H1 (cell line): ENCODE measurements around the gene TGFBR1. TPM values are rescaled to one million over a fixed set of nuclear protein-coding genes. Genes with fewer than 3 reads are reported as not detected.

Experiments
- CTCF ChIA-PET: fragments of 300-600 bp; sonication (Branson Sonifier 250); formaldehyde crosslinking; loops from one replicate; lab custom pipeline; 2021; ENCODE audit not compliant: partially characterized antibody; lab: Charles Lee
- POLR2A ChIA-PET: fragments of 300-600 bp; sonication (Branson Sonifier 250); formaldehyde crosslinking; loops from one replicate; lab custom pipeline; 2021; ENCODE audit warnings: inconsistent platforms; ENCODE audit not compliant: partially characterized antibody; lab: Charles Lee
- DNase-seq, 2 experiments: peaks; one replicate each; pipeline versions ENCODE4 v3.0.0 to v3.0.0-alpha.2; 2010 to 2022; ENCODE audit warnings: low spot score in 2 of 2, low read depth in 1 of 2, mixed read lengths in 1 of 2
- FAIRE-seq: peaks from 2 replicates; lab custom pipeline; 2011; peaks lifted over from hg19 to GRCh38; lab: Jason Lieb, UNC
- H2AFZ ChIP-seq: 2 replicates; pipeline ENCODE4 v1.8.1; 2012; ENCODE audit warnings: low read length, inconsistent platforms
- H2AK5ac ChIP-seq: 2 replicates; pipeline ENCODE4 v1.6.1; 2013; ENCODE audit warnings: low read depth, low read length
- H2BK120ac ChIP-seq: replicated peaks from 2 replicates; pipeline ENCODE3; 2013; ENCODE audit warnings: low read depth, low read length, inconsistent platforms
- H2BK12ac ChIP-seq: 2 replicates; pipeline ENCODE4 v1.6.1; 2013; ENCODE audit warnings: low read depth, low read length
- H2BK15ac ChIP-seq: 2 replicates; pipeline ENCODE4 v1.6.1; 2013; ENCODE audit warnings: low read length
- H2BK20ac ChIP-seq: 2 replicates; pipeline ENCODE4 v1.6.1; 2013; ENCODE audit warnings: low read length
- H2BK5ac ChIP-seq: 2 replicates; pipeline ENCODE4 v1.6.1; 2013; ENCODE audit warnings: low read depth, low read length
- H3K14ac ChIP-seq: 2 replicates; pipeline ENCODE4 v1.6.1; 2013; ENCODE audit warnings: inconsistent platforms; ENCODE audit not compliant: insufficient read length
- H3K18ac ChIP-seq: 2 replicates; pipeline ENCODE4 v1.6.1; 2013; ENCODE audit warnings: low read length; ENCODE audit errors: extremely low read depth
- H3K23ac ChIP-seq: 2 replicates; pipeline ENCODE4 v1.6.1; 2013; ENCODE audit warnings: inconsistent platforms; ENCODE audit not compliant: insufficient read length
- H3K23me2 ChIP-seq: 2 replicates; pipeline ENCODE4 v1.6.1; 2013; ENCODE audit warnings: low read depth, low read length
- H3K27ac ChIP-seq: 2 replicates; pipeline ENCODE4 v1.6.1; 2011; ENCODE audit warnings: low read depth, low read length, inconsistent platforms
- H3K27me3 ChIP-seq, 4 experiments: replicated peaks in 1 of 4; 1 replicate in 1 of 4; 2 replicates in 3 of 4; pipeline versions ENCODE4 v1.6.1 to v1.8.1; 2011 to 2013; ENCODE audit warnings: low read length in 3 of 4, mild to moderate bottlenecking in 3 of 4, inconsistent platforms in 2 of 4, mixed read lengths in 2 of 4, moderate library complexity in 1 of 4; ENCODE audit not compliant: control insufficient read depth in 3 of 4, insufficient read depth in 3 of 4; ENCODE audit errors: extremely low read depth in 1 of 4
- H3K36me3 ChIP-seq, 4 experiments: 2 replicates each; pipeline versions ENCODE4 v1.6.1 to v1.8.1; 2011 to 2013; ENCODE audit warnings: mild to moderate bottlenecking in 4 of 4, low read length in 3 of 4, moderate library complexity in 2 of 4, control low read depth in 1 of 4, inconsistent platforms in 1 of 4; ENCODE audit not compliant: insufficient read depth in 4 of 4, control insufficient read depth in 2 of 4
- H3K4ac ChIP-seq: replicated peaks from 2 replicates; pipeline ENCODE3; 2013; ENCODE audit warnings: low read length, low read depth, mixed read lengths, inconsistent platforms; ENCODE audit not compliant: insufficient read length
- H3K4me1 ChIP-seq, 4 experiments: replicated peaks in 1 of 4; 1 replicate in 1 of 4; 2 replicates in 3 of 4; pipeline versions ENCODE4 v1.6.1 to v1.8.1; 2011 to 2013; ENCODE audit warnings: low read length in 3 of 4, inconsistent platforms in 2 of 4, mixed read lengths in 1 of 4; ENCODE audit not compliant: insufficient read depth in 4 of 4, control insufficient read depth in 3 of 4
- H3K4me2 ChIP-seq, 2 experiments: 2 replicates each; pipeline versions ENCODE4 v1.6.1 to v1.8.1; 2011 to 2013; ENCODE audit warnings: low read depth in 2 of 2, low read length in 2 of 2, control low read depth in 1 of 2, inconsistent platforms in 1 of 2, mild to moderate bottlenecking in 1 of 2; ENCODE audit not compliant: insufficient read depth in 1 of 2
- H3K4me3 ChIP-seq, 4 experiments: fragments of 200-600, 300-600 bp in 1 of 4; sonication (generic), shearing (Covaris generic), sonication (Bioruptor Twin) in 1 of 4; 2 replicates each; pipeline versions ENCODE4 v1.5.1 to v1.8.1; 2011 to 2016; ENCODE audit warnings: low read length in 4 of 4, low read depth in 3 of 4, control low read depth in 2 of 4, inconsistent platforms in 2 of 4, mild to moderate bottlenecking in 2 of 4, mixed read lengths in 1 of 4, moderate library complexity in 1 of 4; ENCODE audit not compliant: insufficient read depth in 2 of 4; ENCODE audit errors: extremely low read depth in 1 of 4
- H3K56ac ChIP-seq: replicated peaks from 2 replicates; pipeline ENCODE3; 2013; ENCODE audit warnings: low read depth, mild to moderate bottlenecking, mixed read lengths, low read length, inconsistent platforms; ENCODE audit not compliant: insufficient read length
- H3K79me1 ChIP-seq: 2 replicates; pipeline ENCODE4 v1.6.1; 2013; ENCODE audit warnings: low read depth, low read length, control low read depth
- H3K79me2 ChIP-seq, 2 experiments: 2 replicates each; pipeline versions ENCODE4 v1.6.1 to v1.8.1; 2012 to 2013; ENCODE audit warnings: low read length in 2 of 2, mild to moderate bottlenecking in 2 of 2, inconsistent platforms in 1 of 2; ENCODE audit not compliant: insufficient read depth in 2 of 2, control insufficient read depth in 1 of 2
- H3K9ac ChIP-seq, 4 experiments: replicated peaks in 1 of 4; 1 replicate in 1 of 4; 2 replicates in 3 of 4; pipeline versions ENCODE4 v1.6.1 to v1.8.1; 2011 to 2013; ENCODE audit warnings: low read depth in 3 of 4, low read length in 3 of 4, control low read depth in 2 of 4, mild to moderate bottlenecking in 2 of 4, moderate library complexity in 2 of 4, inconsistent platforms in 1 of 4; ENCODE audit errors: extremely low read depth in 1 of 4
- H3K9me3 ChIP-seq, 2 experiments: 2 replicates each; pipeline versions ENCODE4 v1.6.1 to v1.8.1; 2012 to 2013; ENCODE audit warnings: mild to moderate bottlenecking in 2 of 2, moderate library complexity in 2 of 2, control low read depth in 1 of 2, inconsistent platforms in 1 of 2, low read depth in 1 of 2, low read length in 1 of 2, mixed read lengths in 1 of 2; ENCODE audit not compliant: insufficient read depth in 2 of 2
- H4K20me1 ChIP-seq, 2 experiments: replicated peaks in 1 of 2; 2 replicates each; pipeline versions ENCODE3 to v1.8.1; 2011 to 2013; ENCODE audit warnings: inconsistent platforms in 2 of 2, low read length in 2 of 2, mild to moderate bottlenecking in 1 of 2; ENCODE audit not compliant: insufficient read depth in 2 of 2, control insufficient read depth in 1 of 2
- H4K5ac ChIP-seq: 2 replicates; pipeline ENCODE4 v1.6.1; 2013; ENCODE audit warnings: low read length, low read depth, mixed read lengths, inconsistent platforms; ENCODE audit not compliant: insufficient read length
- H4K8ac ChIP-seq: 2 replicates; pipeline ENCODE4 v1.8.0; 2013; ENCODE audit warnings: mild to moderate bottlenecking, moderate library complexity, low read length, inconsistent platforms; ENCODE audit not compliant: insufficient read depth; ENCODE audit errors: extremely low read depth
- H4K91ac ChIP-seq: replicated peaks from 2 replicates; pipeline ENCODE3; 2013; ENCODE audit warnings: low read length, mixed read lengths, inconsistent platforms; ENCODE audit not compliant: insufficient read length
- CTCF ChIP-seq, 3 experiments: IDR thresholded peaks; 1 replicate in 2 of 3; 2 replicates in 1 of 3; pipeline versions ENCODE4 v1.5.1 to v1.6.1; 2011; ENCODE audit warnings: low read length in 3 of 3, mild to moderate bottlenecking in 3 of 3, inconsistent platforms in 2 of 3, low read depth in 1 of 3, moderate library complexity in 1 of 3; ENCODE audit not compliant: insufficient read depth in 1 of 3; ENCODE audit errors: control extremely low read depth in 1 of 3
- RAD21 ChIP-seq, 2 experiments: IDR thresholded peaks in 1 of 2; conservative IDR thresholded peaks in 1 of 2; 2 replicates each; pipeline ENCODE4 v1.6.1; 2011; ENCODE audit warnings: low read depth in 2 of 2, low read length in 2 of 2, improper control_type of control experiment in 1 of 2, inconsistent platforms in 1 of 2, mild to moderate bottlenecking in 1 of 2, moderate library complexity in 1 of 2
- SIN3A ChIP-seq, 2 experiments: IDR thresholded peaks in 1 of 2; conservative IDR thresholded peaks in 1 of 2; 2 replicates each; pipeline ENCODE4 v1.6.1; 2011 to 2012; ENCODE audit warnings: low read length in 2 of 2, improper control_type of control experiment in 1 of 2, low read depth in 1 of 2, mild to moderate bottlenecking in 1 of 2
- SIRT6 ChIP-seq: IDR thresholded peaks from one replicate; pipeline ENCODE4 v1.7.1; 2012; ENCODE audit warnings: low read length, inconsistent platforms
- WGBS, 2 experiments: shearing (Covaris generic) in 1 of 2; methylation state at CpG; one replicate each; pipeline versions ENCODE4 v1.1.6 to v1.1.7; 2013 to 2015; ENCODE audit warnings: low lambda C conversion rate in 2 of 2, mixed read lengths in 2 of 2, inconsistent platforms in 1 of 2, low coverage in 1 of 2, missing lambda C conversion rate in 1 of 2; ENCODE audit not compliant: insufficient replicate concordance in 2 of 2, insufficient coverage in 1 of 2, insufficient read length in 1 of 2; ENCODE audit errors: extremely low coverage in 1 of 2, missing lambda C conversion rate in 1 of 2; 5-methylcytosine and 5-hydroxymethylcytosine counted together
- polyA plus RNA-seq, 7 experiments: library from polyadenylated mRNA; depleted of rRNA in 3 of 7; stranded (reverse) in 5 of 7; unstranded in 2 of 7; fragments of >200 nt in 5 of 7; fragments of 200-250 nt in 2 of 7; gene quantifications; 1 replicate in 5 of 7; 2 replicates in 1 of 7; 4 replicates in 1 of 7; pipeline versions ENCODE4 v1.2.1 to v1.2.3, GENCODE V29; 2011 to 2013; ENCODE audit warnings: missing spikeins in 2 of 7, mixed read lengths in 2 of 7
- total RNA-seq: library from RNA; stranded (reverse); fragmentation: NEBNext Ultra II Directional; extraction: Animal tissue kit (Norgen Biotek cat#: 25700); gene quantifications from 2 replicates; pipeline ENCODE4 v1.2.1, GENCODE V29; 2021

Gene TGFBR1
- total and polyA plus RNA-seq, 2 of the 8 experiments (the other 6 are each of a cell fraction or from before 2014, with no cell fraction given), result 16.8 to 52.4 TPM

GRCh38 chr9:99192786-99193465 is 88.0 kb downstream of the TGFBR1 start:
- H3K36me3 ChIP-seq, result no peaks in the 10 kb centered on the region
- H3K56ac ChIP-seq, result no peak overlapping the region
- H2AK5ac ChIP-seq, result no peak overlapping the region
- no peaks in the 10 kb centered on the region for H3K27me3 ChIP-seq
- H2BK20ac ChIP-seq, result no peak overlapping the region
- no peak overlapping the region for H3K4me3 ChIP-seq
- DNase-seq (no peak), FAIRE-seq (no peak)
- TF ChIP-seq RAD21 (IDR thresholded peaks at IDR 0.05 in 1 of 2, conservative IDR thresholded peaks at IDR 0.05 in 1 of 2; ENCODE audit: low read depth in 2 of 2, low read length in 2 of 2), result peak; percentile 16 to 33; a peak in 2 of 4 replicates
- TF ChIP-seq SIRT6, result no peak
- peak; percentile 14 to 48 (median 18); a peak in 3 of 4 replicates for TF ChIP-seq CTCF (IDR thresholded peaks at IDR 0.05; ENCODE audit: control extremely low read depth in 1 of 3, insufficient read depth in 1 of 3, low read depth in 1 of 3, low read length in 3 of 3)
- TF ChIP-seq SIN3A (conservative IDR thresholded peaks at IDR 0.05 in 1 of 2, IDR thresholded peaks at IDR 0.05 in 1 of 2; ENCODE audit: low read depth in 1 of 2, low read length in 2 of 2), result no peak
- no peak overlapping the region for H3K27ac ChIP-seq
- H2BK120ac ChIP-seq, result no peak overlapping the region
- H4K8ac ChIP-seq, result no peak overlapping the region
- H3K23me2 ChIP-seq, result no peaks in the 10 kb centered on the region
- H2BK15ac ChIP-seq, result no peak overlapping the region
- H3K23ac ChIP-seq, result no peak overlapping the region
- H3K9ac ChIP-seq, result no peak overlapping the region
- H2AFZ ChIP-seq, result no peak overlapping the region
- H4K5ac ChIP-seq, result no peak overlapping the region
- no peaks in the 10 kb centered on the region for H3K9me3 ChIP-seq
- H3K18ac ChIP-seq, result no peak overlapping the region
- no peak overlapping the region for H3K4ac ChIP-seq
- H3K79me2 ChIP-seq, result no peaks in the 10 kb centered on the region
- no peak overlapping the region for H3K4me2 ChIP-seq
- H3K14ac ChIP-seq, result no peak overlapping the region
- no peak overlapping the region for H4K91ac ChIP-seq
- POLR2A ChIA-PET, result no interaction called here
- no peaks in the 10 kb centered on the region for H4K20me1 ChIP-seq
- H2BK12ac ChIP-seq, result no peak overlapping the region
- CTCF ChIA-PET, result interaction anchor here (0.7 to 9.9 kb wide), 2 partner anchors 7 to 258 kb away, joined by 3 to 105 read pairs; no protein-coding TSS in a partner anchor
- H3K79me1 ChIP-seq, result no peaks in the 10 kb centered on the region
- 65% methylated on average over 5 of the region's 5 CpGs; no CpG with 5 or more reads in 1 of the 2 experiments for WGBS, 2 experiments
- H3K4me1 ChIP-seq, result 0 out of 7 replicates have a peak, but pooled peaks cover 0 to 1% (median 0%) of the 10 kb centered on the region in 4 experiments
- no peak overlapping the region for H2BK5ac ChIP-seq
